Measurements from ENCODE around the gene TAF11. TPM values are rescaled to one million over a fixed set of nuclear protein-coding genes. Genes with fewer than 3 reads are reported as not detected.
"Not testable (repeated sequence)": the region's sequence is repeated elsewhere in the genome, so short reads cannot be mapped to it uniquely, and the experiment has no call there.

Gene TAF11
- 10 to 100 TPM; 23.2 to 26.8 (median 24.2) TPM for total RNA-seq
- long read RNA-seq, donor 1, transcript TAF11-201 (5 exons, 1,580 nt): major isoform, 38 of 43 reads
- long read RNA-seq, donor 1, partial matches to known transcripts: 2 of 43 reads
- long read RNA-seq, donor 1, other reads (novel, unspliced or antisense): 3 of 43 reads
- long read RNA-seq, donor 2, transcript TAF11-201 (5 exons, 1,580 nt): major isoform, 7 of 19 reads
- long read RNA-seq, donor 2, partial matches to known transcripts: 8 of 19 reads
- long read RNA-seq, donor 2, other reads (novel, unspliced or antisense): 3 of 19 reads

GRCh38 chr6:34887753-34888513 lies at the start of gene TAF11:
Gene TAF11 (minus strand): TSS chr6:34888042. CDS start chr6:34887957, 85 bp downstream.
- peak; percentile 88 for ATAC-seq
- DNase-seq: peak; percentile 93 to 97 (median 96)
- H3K36me3 ChIP-seq (ENCODE audit: low read depth): no peaks in the 10 kb centered on the region
- no peaks in the 10 kb centered on the region for H3K9me3 ChIP-seq
- H3K4me3 ChIP-seq: peak within 1 kb of the TSS; percentile 77
- intact Hi-C loops (cut with DNase I, micrococcal nuclease): no loop called here
- TF ChIP-seq CTCF (IDR thresholded peaks at IDR 0.05): no peak
- peaks cover 23% of the 10 kb centered on the region for H3K4me1 ChIP-seq (ENCODE audit: low read depth)

GRCh38 chr6:34934516-34934915 lies 46.7 kb upstream of the TAF11 start:
- no peaks in the 10 kb centered on the region for H3K9me3 ChIP-seq
- TF ChIP-seq CTCF (IDR thresholded peaks at IDR 0.05): no peak
- DNase-seq: peak in 2 of 3 donors; percentile 37 to 39
- H3K4me1 ChIP-seq (ENCODE audit: low read depth): peaks cover under 1% of the 10 kb centered on the region
- intact Hi-C loops (cut with DNase I, micrococcal nuclease): no loop called here
- H3K4me3 ChIP-seq: no peak overlapping the region
- ATAC-seq: no peak
- H3K36me3 ChIP-seq (ENCODE audit: low read depth): no peaks in the 10 kb centered on the region

- H3K9me3 ChIP-seq; H3K4me1 ChIP-seq (ENCODE audit: low read depth); H3K36me3 ChIP-seq (ENCODE audit: low read depth); ATAC-seq; H3K4me3 ChIP-seq; intact Hi-C loops (cut with DNase I, micrococcal nuclease); DNase-seq: not testable (repeated sequence)
Measured at GRCh38 chr6:34932202-34932601, 44.4 kb upstream of the TAF11 start.

- TF ChIP-seq CTCF (IDR thresholded peaks at IDR 0.05): no peak
- Histone ChIP-seq H3K4me1 (ENCODE audit: low read depth) (no peaks in the 10 kb centered on the region), H3K9me3 (no peaks in the 10 kb centered on the region), H3K36me3 (ENCODE audit: low read depth) (no peaks in the 10 kb centered on the region), H3K4me3 (no peak overlapping the region)
- DNase-seq (no peak), ATAC-seq (no peak)
- intact Hi-C loops (cut with DNase I, micrococcal nuclease): no loop called here
Measured at GRCh38 chr6:34930221-34930620, 42.4 kb upstream of the TAF11 start.

- ATAC-seq (no peak), DNase-seq (no peak)
- Histone ChIP-seq H3K36me3 (ENCODE audit: low read depth) (no peaks in the 10 kb centered on the region), H3K4me1 (ENCODE audit: low read depth) (no peaks in the 10 kb centered on the region), H3K4me3 (no peak overlapping the region), H3K9me3 (no peaks in the 10 kb centered on the region)
- intact Hi-C loops (cut with DNase I, micrococcal nuclease): no loop called here
- TF ChIP-seq CTCF (IDR thresholded peaks at IDR 0.05): no peak
Measured at GRCh38 chr6:34929241-34929978, 41.6 kb upstream of the TAF11 start.

GRCh38 chr6:34928695-34929094 lies 40.9 kb upstream of the TAF11 start:
- H3K4me1 ChIP-seq (ENCODE audit: low read depth): no peaks in the 10 kb centered on the region
- ATAC-seq (no peak), DNase-seq (no peak)
- no peak for TF ChIP-seq CTCF (IDR thresholded peaks at IDR 0.05)
- H3K9me3 ChIP-seq: no peaks in the 10 kb centered on the region
- no peaks in the 10 kb centered on the region for H3K36me3 ChIP-seq (ENCODE audit: low read depth)
- no peak overlapping the region for H3K4me3 ChIP-seq
- intact Hi-C loops (cut with DNase I, micrococcal nuclease): no loop called here

Measured in mucosa of descending colon (tissue), 3 donors.